Loucy (cell line): Measurements from ENCODE around the gene MGRN1.

Experiments used
- H2AFZ ChIP-seq: fragments of 200-600 bp; sonication (generic); 2 replicates; pipeline ENCODE4 v1.6.0; 2016; ENCODE audit warnings: antibody characterized with exemption, mild to moderate bottlenecking, low read length, moderate library complexity
- H3F3A ChIP-seq: fragments of 200-600 bp; 2 replicates; pipeline ENCODE4 v1.6.0; 2016; ENCODE audit warnings: antibody characterized with exemption, low read depth, mild to moderate bottlenecking
- H3K27me3 ChIP-seq: fragments of 200-600 bp; sonication (generic); 2 replicates; pipeline ENCODE4 v1.6.1; 2014; ENCODE audit warnings: low read length, mild to moderate bottlenecking; ENCODE audit not compliant: insufficient read depth, poor library complexity, severe bottlenecking
- H3K36me3 ChIP-seq: fragments of 200-600 bp; sonication (generic); 2 replicates; pipeline ENCODE4 v1.6.1; 2016; ENCODE audit warnings: low read length; ENCODE audit not compliant: insufficient read depth
- H3K4me1 ChIP-seq: fragments of 200-600 bp; sonication (generic); 2 replicates; pipeline ENCODE4 v1.5.1; 2014; ENCODE audit warnings: low read length, mild to moderate bottlenecking; ENCODE audit not compliant: insufficient read depth, poor library complexity, severe bottlenecking
- H3K4me2 ChIP-seq: fragments of 200-600 bp; sonication (generic); 2 replicates; pipeline ENCODE4 v1.6.0; 2014; ENCODE audit warnings: antibody characterized with exemption, low read length, low read depth, mild to moderate bottlenecking; ENCODE audit not compliant: poor library complexity, severe bottlenecking
- H3K4me3 ChIP-seq: fragments of 200-600 bp; sonication (generic); 2 replicates; pipeline ENCODE4 v1.5.1; 2014; ENCODE audit warnings: low read length, mild to moderate bottlenecking, mixed read lengths; ENCODE audit not compliant: poor library complexity, severe bottlenecking
- H3K79me2 ChIP-seq: fragments of 200-600 bp; sonication (generic); 2 replicates; pipeline ENCODE4 v1.6.1; 2014; ENCODE audit warnings: low read length; ENCODE audit not compliant: insufficient read depth
- H3K9ac ChIP-seq: fragments of 200-600 bp; sonication (generic); 2 replicates; pipeline ENCODE4 v1.6.0; 2014; ENCODE audit warnings: mild to moderate bottlenecking, low read depth, low read length, moderate library complexity; ENCODE audit not compliant: poor library complexity, severe bottlenecking
- H3K9me2 ChIP-seq: fragments of 200-600 bp; sonication (generic); replicated peaks from 2 replicates; pipeline ENCODE4 v1.6.1; 2016; ENCODE audit warnings: low read depth, low read length, mixed read lengths
- H3K9me3 ChIP-seq: fragments of 200-600 bp; sonication (generic); 2 replicates; pipeline ENCODE4 v1.6.1; 2014; ENCODE audit warnings: mild to moderate bottlenecking, antibody characterized with exemption, low read length, low read depth; ENCODE audit not compliant: insufficient read depth
- H4K20me1 ChIP-seq: fragments of 200-600 bp; sonication (generic); 2 replicates; pipeline ENCODE4 v1.6.0; 2014; ENCODE audit warnings: antibody characterized with exemption, low read length, mild to moderate bottlenecking; ENCODE audit not compliant: insufficient read depth, poor library complexity, severe bottlenecking
- CTCF ChIP-seq: fragments of 200-600 bp; sonication (generic); conservative IDR thresholded peaks from 2 replicates; pipeline ENCODE4 v1.5.1; 2014; ENCODE audit warnings: mild to moderate bottlenecking, antibody characterized with exemption, low read length
- EZH2phosphoT487 ChIP-seq: fragments of 200-600 bp; IDR thresholded peaks from 2 replicates; pipeline ENCODE4 v1.6.1; 2018; ENCODE audit warnings: antibody characterized with exemption, mild to moderate bottlenecking, moderate library complexity, borderline replicate concordance

The MGRN1 gene

DNA sequence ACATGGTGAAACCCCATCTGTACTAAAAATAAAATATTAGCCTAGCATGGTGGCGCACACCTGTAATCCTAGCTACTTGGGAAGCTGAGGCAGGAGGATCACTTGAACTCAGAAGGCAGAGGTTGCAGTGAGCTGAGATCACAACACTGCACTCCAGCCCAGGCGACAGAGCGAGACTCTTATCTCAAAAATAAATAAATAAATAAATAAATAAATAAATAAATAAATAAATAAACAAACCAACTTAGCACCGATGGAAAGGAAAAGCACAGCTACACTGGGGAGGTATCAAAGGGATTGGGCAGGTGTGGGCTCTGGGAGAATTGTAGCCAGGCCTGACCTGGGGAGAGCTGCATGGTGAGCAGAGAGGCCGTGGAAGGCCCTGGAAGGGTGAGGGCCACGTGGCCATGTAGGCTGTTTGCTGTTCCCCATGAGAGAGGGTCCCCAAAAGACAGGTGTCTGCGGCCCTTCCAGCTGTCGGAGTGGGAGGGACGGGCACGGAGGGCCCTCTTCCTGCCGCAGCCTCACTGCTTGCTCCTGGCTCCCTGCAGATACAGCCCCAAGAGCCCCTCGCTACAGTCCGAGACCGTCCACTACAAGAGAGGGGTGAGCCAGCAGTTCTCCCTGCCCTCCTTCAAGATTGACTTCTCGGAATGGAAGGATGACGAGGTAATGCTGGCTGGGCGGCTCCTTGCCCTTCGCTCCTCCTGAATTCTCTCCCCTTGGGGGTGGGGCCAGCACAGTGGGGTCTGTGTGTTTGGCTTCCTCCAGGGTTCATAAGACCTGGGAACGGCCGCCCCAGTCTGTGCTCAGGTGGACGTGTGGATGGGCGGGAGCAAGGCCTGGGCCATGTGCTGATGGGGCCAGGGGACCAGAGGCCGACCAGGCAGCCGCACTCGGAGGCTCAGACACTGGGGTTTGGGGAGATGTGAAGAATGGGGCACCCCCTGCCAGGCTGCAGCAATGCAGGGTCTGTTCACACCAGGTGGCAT, 32.4 kb downstream of the MGRN1 start:
- Histone ChIP-seq H3K79me2 (no peaks in the 10 kb centered on the region), H3K9me3 (no peaks in the 10 kb centered on the region), H3K4me3 (no peak overlapping the region), H3K9ac (no peak overlapping the region), H3K4me1 (no peaks in the 10 kb centered on the region), H3K27me3 (no peaks in the 10 kb centered on the region), H4K20me1 (no peaks in the 10 kb centered on the region), H3K36me3 (peaks cover 24% of the 10 kb centered on the region; the same call in 1 of the 2 replicates), H3K9me2 (no peaks in the 10 kb centered on the region), H2AFZ (no peak overlapping the region), H3F3A (no peaks in the 10 kb centered on the region), H3K4me2 (no peak overlapping the region)
- no peak for TF ChIP-seq EZH2phosphoT487
- no peak for TF ChIP-seq CTCF

DNA sequence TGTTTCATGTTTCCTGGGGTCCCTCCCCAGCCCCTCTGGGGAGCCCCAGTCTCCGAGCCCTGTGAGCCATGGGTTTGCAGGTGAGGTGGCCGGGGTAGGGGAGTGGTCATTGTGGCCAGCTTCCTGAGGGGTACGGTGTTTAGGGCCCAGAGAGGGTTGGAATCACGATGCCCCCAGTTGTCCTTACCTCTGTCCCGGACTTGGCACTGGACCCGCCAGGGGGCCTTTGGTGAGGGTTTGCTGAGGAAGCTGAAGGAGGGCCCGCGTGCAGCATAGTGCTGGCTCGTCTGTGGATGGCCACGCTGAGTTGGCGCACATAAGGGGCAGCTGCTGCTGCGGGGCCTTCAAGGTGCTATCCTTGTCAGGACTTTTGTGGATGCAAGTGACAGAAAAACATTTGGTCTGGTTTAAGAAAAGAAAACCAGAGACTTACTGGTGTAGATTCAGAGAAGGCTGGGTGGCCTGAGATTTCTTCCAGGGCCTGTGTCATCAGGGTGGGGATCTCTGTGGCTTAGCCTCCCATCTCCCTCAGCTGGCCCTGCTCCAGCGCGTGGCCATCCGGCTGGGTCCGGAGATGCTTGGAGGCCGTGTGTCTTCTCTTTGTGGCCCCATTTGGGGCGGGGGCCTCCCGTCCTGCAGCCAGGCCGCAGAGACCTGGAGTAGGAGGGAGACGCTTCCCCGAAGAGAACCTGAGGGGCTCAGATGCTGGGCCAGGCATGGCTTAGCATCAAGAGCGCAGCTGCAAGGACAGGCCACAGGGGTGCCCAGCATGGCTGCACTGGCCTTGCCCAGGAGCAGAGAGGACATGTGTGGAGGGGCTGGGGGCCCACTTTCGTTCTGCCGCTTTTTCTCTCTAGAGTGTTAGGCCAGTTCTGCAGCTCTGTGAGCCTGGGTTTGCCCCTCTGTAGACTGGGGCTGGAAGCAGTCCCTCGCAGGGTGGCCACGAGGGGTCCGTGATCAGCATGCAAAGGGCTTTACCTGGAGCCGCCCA, 35.0 kb downstream of the MGRN1 start:
- H3K36me3 ChIP-seq, result peaks cover 11% of the 10 kb centered on the region; the same call in 1 of the 2 replicates
- H3K4me3 ChIP-seq, result no peak overlapping the region
- H3K9ac ChIP-seq, result no peak overlapping the region
- H3K79me2 ChIP-seq, result no peaks in the 10 kb centered on the region
- H3K27me3 ChIP-seq, result no peaks in the 10 kb centered on the region
- TF ChIP-seq CTCF, result no peak
- TF ChIP-seq EZH2phosphoT487, result no peak
- peaks cover 13% of the 10 kb centered on the region for H3K4me1 ChIP-seq
- H2AFZ ChIP-seq, result no peak overlapping the region
- H3K9me3 ChIP-seq, result no peaks in the 10 kb centered on the region
- no peaks in the 10 kb centered on the region for H3F3A ChIP-seq
- H4K20me1 ChIP-seq, result no peaks in the 10 kb centered on the region
- no peak overlapping the region for H3K4me2 ChIP-seq
- no peaks in the 10 kb centered on the region for H3K9me2 ChIP-seq

DNA sequence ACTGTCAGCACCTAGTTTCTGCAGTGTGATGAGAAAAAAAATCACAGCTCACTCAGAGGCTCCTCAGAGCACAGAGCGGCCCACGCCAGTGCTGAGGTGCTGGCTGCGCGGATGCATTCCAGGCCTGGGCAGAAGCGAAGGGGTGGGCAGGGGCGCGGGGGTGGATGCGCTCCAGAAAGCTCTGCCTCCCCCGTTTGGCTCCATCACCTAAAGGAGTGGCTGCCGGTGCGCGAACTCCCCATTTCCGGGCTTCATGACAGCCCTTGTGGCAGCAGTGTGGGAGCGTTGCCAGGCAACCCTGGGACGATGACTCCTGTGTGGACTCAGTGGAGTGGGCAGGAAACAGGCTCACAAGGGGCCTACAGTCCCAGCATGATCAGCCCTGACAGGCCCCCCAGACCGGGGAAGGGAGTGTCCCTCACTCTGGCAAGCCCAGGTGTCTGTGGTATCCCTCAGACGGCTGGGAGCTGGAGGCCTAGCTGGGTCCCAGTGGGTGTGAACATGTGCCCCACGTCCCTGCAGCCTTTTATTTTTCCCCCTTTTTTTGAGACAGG, 35.9 kb downstream of the MGRN1 start:
- Histone ChIP-seq H3K79me2 (no peaks in the 10 kb centered on the region), H3K9ac (no peak overlapping the region), H4K20me1 (no peaks in the 10 kb centered on the region), H2AFZ (no peak overlapping the region), H3K27me3 (no peaks in the 10 kb centered on the region), H3K36me3 (peaks cover 9% of the 10 kb centered on the region; the same call in 1 of the 2 replicates), H3K9me3 (no peaks in the 10 kb centered on the region), H3K9me2 (no peaks in the 10 kb centered on the region), H3K4me3 (no peak overlapping the region), H3K4me1 (peaks cover 18% of the 10 kb centered on the region), H3K4me2 (no peak overlapping the region), H3F3A (no peaks in the 10 kb centered on the region)
- no peak for TF ChIP-seq CTCF
- TF ChIP-seq EZH2phosphoT487, result no peak
